GM12878 (cell line): ENCODE results near the gene ETFBKMT. TPM values are rescaled to one million over a fixed set of nuclear protein-coding genes. Genes with fewer than 3 reads are reported as not detected.

Experiments
- ATAC-seq: fragments of 200-7000 bp; cut with Tn5 transposase; 3 replicates; pipeline ENCODE4 v1.9.1; 2020; ENCODE audit warnings: mild to moderate bottlenecking, moderate library complexity
- BruUV-seq: library from RNA; stranded (reverse); fragments of 400-500 nt; replicated peaks from 2 replicates; lab custom pipeline; 2021; lab: Mats Ljungman, UMichigan
- CTCF ChIA-PET: fragments of 300-600 bp; sonication (Branson Sonifier 250); formaldehyde crosslinking; extraction: SDS; loops from one replicate; lab custom pipeline; 2021; ENCODE audit warnings: inconsistent platforms; lab: Yijun Ruan, JAX
- POLR2A ChIA-PET: fragments of 350-600 bp; formaldehyde crosslinking; extraction: SDS; loops from one replicate; lab custom pipeline; 2021; ENCODE audit warnings: inconsistent platforms; lab: Charles Lee
- RAD21 ChIA-PET: fragments of 300-600 bp; sonication (Branson Sonifier 250); formaldehyde crosslinking; loops from one replicate; lab custom pipeline; 2023; ENCODE audit warnings: antibody characterized with exemption; ENCODE audit not compliant: unreplicated experiment; lab: Charles Lee
- SMC1A ChIA-PET: fragments of 300-600 bp; sonication (Branson Sonifier 250); formaldehyde crosslinking; loops from one replicate; lab custom pipeline; 2023; ENCODE audit not compliant: unreplicated experiment, uncharacterized antibody; lab: Charles Lee
- DNase-seq: peaks from one replicate; pipeline ENCODE4 v3.0.0-alpha.2; 2011; ENCODE audit warnings: low read depth, low spot score
- FAIRE-seq: peaks from 3 replicates; lab custom pipeline; 2011; peaks lifted over from hg19 to GRCh38; lab: Jason Lieb, UNC
- H2AFZ ChIP-seq: 2 replicates; pipeline ENCODE4 v1.6.0; 2011; ENCODE audit warnings: low read depth, low read length, control low read depth; ENCODE audit not compliant: control insufficient read depth
- H3K27ac ChIP-seq: 2 replicates; pipeline ENCODE4 v1.5.1; 2011; ENCODE audit warnings: control low read depth; ENCODE audit not compliant: control insufficient read depth, insufficient read depth
- H3K27me3 ChIP-seq, 2 experiments: replicated peaks in 1 of 2; 2 replicates each; pipeline versions ENCODE4 v1.6.0 to v1.6.1; 2011; ENCODE audit warnings: low read length in 1 of 2; ENCODE audit not compliant: control insufficient read depth in 2 of 2, insufficient read depth in 2 of 2
- H3K36me3 ChIP-seq, 2 experiments: 2 replicates each; pipeline ENCODE4 v1.5.1; 2011; ENCODE audit warnings: low read length in 1 of 2; ENCODE audit not compliant: control insufficient read depth in 2 of 2, insufficient read depth in 2 of 2
- H3K4me1 ChIP-seq: 2 replicates; pipeline ENCODE4 v1.6.1; 2011; ENCODE audit warnings: mild to moderate bottlenecking, low read length, moderate library complexity, mixed read lengths; ENCODE audit not compliant: control insufficient read depth, insufficient read depth
- H3K4me2 ChIP-seq: 2 replicates; pipeline ENCODE4 v1.6.0; 2011; ENCODE audit warnings: control low read depth; ENCODE audit not compliant: control insufficient read depth, insufficient read depth
- H3K4me3 ChIP-seq: fragments of 200-600 bp; sonication (generic); 2 replicates; pipeline ENCODE4 v1.5.1; 2016
- H3K79me2 ChIP-seq: 2 replicates; pipeline ENCODE4 v1.6.0; 2011; ENCODE audit warnings: low read length; ENCODE audit not compliant: control insufficient read depth, insufficient read depth
- H3K9ac ChIP-seq: 2 replicates; pipeline ENCODE4 v1.8.0; 2011; ENCODE audit warnings: low read length, control low read depth, mixed read lengths; ENCODE audit not compliant: control insufficient read depth, insufficient read depth
- H3K9me3 ChIP-seq: replicated peaks from 3 replicates; pipeline ENCODE4 v1.5.1; 2011; ENCODE audit warnings: mild to moderate bottlenecking, low read length; ENCODE audit not compliant: control insufficient read depth, insufficient read depth
- H4K20me1 ChIP-seq: 2 replicates; pipeline ENCODE4 v1.6.0; 2011; ENCODE audit not compliant: control insufficient read depth, insufficient read depth
- BRCA1 ChIP-seq: IDR thresholded peaks from 2 replicates; pipeline ENCODE4 v1.6.1; 2011; ENCODE audit warnings: low read depth, low read length, improper control_type of control experiment
- CBX5 ChIP-seq: sonication (generic); IDR thresholded peaks from 2 replicates; pipeline ENCODE4 v1.6.1; 2016; ENCODE audit warnings: low read depth, moderate library complexity, mild to moderate bottlenecking, inconsistent platforms
- FOXK2 ChIP-seq: fragments of 450-650 bp; IDR thresholded peaks from 2 replicates; pipeline ENCODE4 v1.6.1; 2017; ENCODE audit warnings: mild to moderate bottlenecking, moderate library complexity
- MXI1 ChIP-seq: fragments of 150-350 bp; IDR thresholded peaks from 2 replicates; pipeline ENCODE4 v1.6.1; 2011; ENCODE audit warnings: low read depth, mild to moderate bottlenecking, inconsistent platforms, low read length, improper control_type of control experiment
- MYB ChIP-seq: fragments of 150-350 bp; IDR thresholded peaks from 2 replicates; pipeline ENCODE4 v1.6.1; 2014; ENCODE audit warnings: mild to moderate bottlenecking, low read depth, low read length, borderline replicate concordance
- NFIC ChIP-seq: IDR thresholded peaks from 2 replicates; pipeline ENCODE4 v1.6.1; 2012; ENCODE audit warnings: low read depth, mild to moderate bottlenecking, inconsistent platforms, low read length, moderate library complexity
- NR2F1 ChIP-seq: fragments of 450-650 bp; conservative IDR thresholded peaks from 2 replicates; pipeline ENCODE4 v1.6.1; 2017; ENCODE audit warnings: mild to moderate bottlenecking
- RAD21 ChIP-seq: IDR thresholded peaks from 2 replicates; pipeline ENCODE4 v1.6.1; 2011; ENCODE audit warnings: mild to moderate bottlenecking, low read depth, low read length, moderate library complexity; ENCODE audit not compliant: insufficient read depth
- RELA ChIP-seq: fragments of 450-650 bp; IDR thresholded peaks from 2 replicates; pipeline ENCODE4 v1.8.0; 2014; ENCODE audit warnings: borderline replicate concordance; ENCODE audit not compliant: partially characterized antibody
- SUZ12 ChIP-seq: fragments of 200-600 bp; sonication (generic); IDR thresholded peaks from one replicate; pipeline ENCODE4 v1.6.1; 2018; ENCODE audit warnings: antibody characterized with exemption, mild to moderate bottlenecking; ENCODE audit not compliant: unreplicated experiment
- ZBTB11 ChIP-seq: fragments of 450-650 bp; formaldehyde crosslinking; IDR thresholded peaks from 2 replicates; pipeline ENCODE4 v1.5.0; 2022; ENCODE audit warnings: mild to moderate bottlenecking, missing genetic modification characterization
- ZNF592 ChIP-seq: fragments of 450-650 bp; IDR thresholded peaks from 2 replicates; pipeline ENCODE4 v1.6.1; 2017; ENCODE audit warnings: mild to moderate bottlenecking, moderate library complexity
- ZSCAN29 ChIP-seq: fragments of 450-650 bp; IDR thresholded peaks from 2 replicates; pipeline ENCODE4 v1.6.1; 2017; ENCODE audit warnings: mild to moderate bottlenecking, moderate library complexity
- WGBS: methylation state at CpG from one replicate; pipeline ENCODE4 v1.1.6; 2016; ENCODE audit warnings: low lambda C conversion rate; ENCODE audit not compliant: insufficient replicate concordance, insufficient coverage; ENCODE audit errors: missing lambda C conversion rate; 5-methylcytosine and 5-hydroxymethylcytosine counted together
- in situ Hi-C: fragments of 300-500 bp; cut with MboI; formaldehyde crosslinking; loops from 9 replicates; pipeline ENCODE4 v1.14.3; 2018; ENCODE audit warnings: mixed read lengths
- intact Hi-C: fragments of 100-400 bp; cut with micrococcal nuclease; formaldehyde crosslinking; loops from one replicate; pipeline ENCODE4 v1.14.2; 2022; ENCODE audit not compliant: unreplicated experiment
- polyA plus RNA-seq, 11 experiments: library from polyadenylated mRNA; depleted of rRNA in 4 of 11; unstranded in 6 of 11; stranded (reverse) in 5 of 11; fragments of >200 nt; fragmentation: Nextera tagmentation in 4 of 11; fragmentation: Illumina TruSeq in 1 of 11; extraction: Ambion mirVana in 4 of 11; extraction: Trizol in 1 of 11; gene quantifications; 1 replicate in 1 of 11; 2 replicates in 10 of 11; pipeline versions ENCODE4 v1.2.1 to v1.2.3, GENCODE V29; 2011 to 2016; ENCODE audit warnings: inconsistent platforms in 2 of 11, missing spikeins in 2 of 11, low read depth in 1 of 11
- total RNA-seq, 4 experiments: library from RNA; depleted of rRNA in 3 of 4; stranded (reverse); fragments of >200 nt in 3 of 4; fragmentation: Illumina TruSeq in 1 of 4; extraction: Trizol in 1 of 4; gene quantifications; 2 replicates each; pipeline versions ENCODE4 v1.2.1 to v1.2.3, GENCODE V29; 2013 to 2021

The ETFBKMT gene
- total and polyA plus RNA-seq, 10 of the 15 experiments (the other 5 are each of a cell fraction or from before 2014, with no cell fraction given) = 0.25 to 1.1 (median 0.65) TPM

GRCh38 chr12:31722580-31722979 lies 63.1 kb downstream of the ETFBKMT start:
- peaks cover 3% of the 10 kb centered on the region; the same call in 1 of the 2 replicates for H3K79me2 ChIP-seq
- WGBS = 88% methylated on average over 2 of the region's 2 CpGs
- ChIA-PET RAD21 (interaction anchor here (0.6 to 3.6 kb wide), 10 partner anchors 11 to 436 kb away, joined by 3 to 21 read pairs (median 4); no protein-coding TSS in a partner anchor), SMC1A (interaction anchor here (0.9 to 4.2 kb wide), 10 partner anchors 8 to 1035 kb away, joined by 3 to 27 read pairs (median 6); no protein-coding TSS in a partner anchor), CTCF (interaction anchor here (0.8 to 1.7 kb wide), 3 partner anchors 9 to 238 kb away, joined by 3 to 4 read pairs (median 3); no protein-coding TSS in a partner anchor), POLR2A (interaction anchor here (0.8 kb wide), 1 partner anchor 27 kb away, joined by 5 read pairs; no protein-coding TSS in a partner anchor)
- H3K4me2 ChIP-seq = peak overlapping the region; percentile 51
- TF ChIP-seq NR2F1 (no peak), BRCA1 (no peak), CBX5 (no peak), ZBTB11 (CRISPR knock-in tag) (no peak), MYB (no peak), RAD21 (no peak), NFIC (no peak), MXI1 (no peak), SUZ12 (no peak), RELA (no peak), ZSCAN29 (no peak), FOXK2 (no peak), ZNF592 (no peak)
- BruUV-seq = no TSS peak
- no peak for DNase-seq
- no peak overlapping the region; the same call in 1 of the 2 replicates for H2AFZ ChIP-seq
- H3K4me1 ChIP-seq = peaks cover 22% of the 10 kb centered on the region
- FAIRE-seq = no peak
- in situ Hi-C loops (no loop called here), intact Hi-C loops (loop anchor here (2.0 to 10.0 kb wide), 2 partner anchors 36 to 172 kb away; no protein-coding TSS in a partner anchor)
- H3K27me3 ChIP-seq = no peaks in the 10 kb centered on the region
- H3K9ac ChIP-seq = no peak overlapping the region
- no peak overlapping the region; the same call in 1 of the 2 replicates for H3K4me3 ChIP-seq
- no peaks in the 10 kb centered on the region for H3K36me3 ChIP-seq
- ATAC-seq = no peak
- peak overlapping the region; percentile 36 for H3K27ac ChIP-seq
- H4K20me1 ChIP-seq = no peaks in the 10 kb centered on the region
- no peaks in the 10 kb centered on the region; the same call in 2 of the 3 replicates for H3K9me3 ChIP-seq
